Mesenchymal stem cell (in vitro differentiated cells and primary cell): ENCODE data around the gene GHR.

ENCODE experiments used
- DNase-seq: peaks from one replicate; pipeline ENCODE4 v3.0.0-alpha.2; 2013
- H2AFZ ChIP-seq: one replicate; pipeline ENCODE4 v1.6.1; 2013; ENCODE audit warnings: low read depth, mild to moderate bottlenecking, control low read depth, inconsistent platforms, low read length, moderate library complexity
- H2AK5ac ChIP-seq: 2 replicates; pipeline ENCODE4 v1.6.1; 2013; ENCODE audit warnings: low read length, moderate library complexity, mild to moderate bottlenecking, inconsistent platforms; ENCODE audit not compliant: severe bottlenecking
- H2BK120ac ChIP-seq: one replicate; pipeline ENCODE4 v1.6.1; 2013; ENCODE audit warnings: low read depth, mild to moderate bottlenecking, inconsistent platforms, low read length, moderate library complexity
- H2BK12ac ChIP-seq, 2 experiments: one replicate each; pipeline ENCODE4 v1.6.1; 2013; ENCODE audit warnings: inconsistent platforms in 2 of 2, low read length in 2 of 2, mild to moderate bottlenecking in 2 of 2, moderate library complexity in 2 of 2, control low read depth in 1 of 2
- H2BK15ac ChIP-seq: one replicate; pipeline ENCODE4 v1.6.1; 2013; ENCODE audit warnings: mild to moderate bottlenecking, low read depth, inconsistent platforms; ENCODE audit not compliant: poor library complexity, severe bottlenecking
- H2BK5ac ChIP-seq: 2 replicates; pipeline ENCODE4 v1.6.1; 2013; ENCODE audit warnings: low read depth, mild to moderate bottlenecking, low read length, control low read depth, inconsistent platforms; ENCODE audit not compliant: poor library complexity, severe bottlenecking
- H3K14ac ChIP-seq, 2 experiments: one replicate each; pipeline ENCODE4 v1.6.1; 2013; ENCODE audit warnings: inconsistent platforms in 2 of 2, low read length in 2 of 2, control low read depth in 1 of 2, mild to moderate bottlenecking in 1 of 2, moderate library complexity in 1 of 2
- H3K18ac ChIP-seq, 2 experiments: one replicate each; pipeline ENCODE4 v1.6.1; 2013; ENCODE audit warnings: inconsistent platforms in 2 of 2, low read length in 2 of 2, control low read depth in 1 of 2, low read depth in 1 of 2, mild to moderate bottlenecking in 1 of 2
- H3K23ac ChIP-seq, 2 experiments: one replicate each; pipeline ENCODE4 v1.6.1; 2013; ENCODE audit warnings: inconsistent platforms in 2 of 2, low read length in 2 of 2, mild to moderate bottlenecking in 2 of 2, moderate library complexity in 2 of 2, control low read depth in 1 of 2
- H3K27ac ChIP-seq: 2 replicates; pipeline ENCODE4 v1.5.1; 2013; ENCODE audit warnings: mild to moderate bottlenecking, moderate library complexity, low read length, control low read depth, inconsistent platforms; ENCODE audit not compliant: poor library complexity, severe bottlenecking
- H3K27me3 ChIP-seq, 2 experiments: 2 replicates each; pipeline versions ENCODE4 v1.6.1 to v1.7.0; 2013; ENCODE audit warnings: low read length in 2 of 2, mild to moderate bottlenecking in 2 of 2, moderate library complexity in 2 of 2, control low read depth in 1 of 2, inconsistent platforms in 1 of 2; ENCODE audit not compliant: control insufficient read depth in 1 of 2, insufficient read depth in 1 of 2
- H3K36me3 ChIP-seq, 2 experiments: 2 replicates each; pipeline versions ENCODE4 v1.6.1 to v1.7.0; 2013; ENCODE audit warnings: low read length in 2 of 2, control low read depth in 1 of 2, inconsistent platforms in 1 of 2, low read depth in 1 of 2, mild to moderate bottlenecking in 1 of 2; ENCODE audit not compliant: insufficient read depth in 2 of 2, control insufficient read depth in 1 of 2
- H3K4ac ChIP-seq, 2 experiments: one replicate each; pipeline ENCODE4 v1.6.1; 2013; ENCODE audit warnings: inconsistent platforms in 2 of 2, low read length in 2 of 2, mild to moderate bottlenecking in 2 of 2, moderate library complexity in 2 of 2, control low read depth in 1 of 2, low read depth in 1 of 2
- H3K4me1 ChIP-seq: 2 replicates; pipeline ENCODE4 v1.6.1; 2013; ENCODE audit warnings: low read depth, low read length, control low read depth; ENCODE audit not compliant: control insufficient read depth, insufficient read depth
- H3K4me2 ChIP-seq: 2 replicates; pipeline ENCODE4 v1.6.1; 2013; ENCODE audit warnings: low read length, mild to moderate bottlenecking, inconsistent platforms; ENCODE audit not compliant: poor library complexity, severe bottlenecking
- H3K4me3 ChIP-seq, 2 experiments: 2 replicates each; pipeline versions ENCODE4 v1.5.1 to v1.7.0; 2013; ENCODE audit warnings: low read length in 2 of 2, mild to moderate bottlenecking in 2 of 2, control low read depth in 1 of 2, low read depth in 1 of 2; ENCODE audit not compliant: insufficient read depth in 1 of 2
- H3K79me1 ChIP-seq: replicated peaks from 2 replicates; pipeline ENCODE4 v1.6.1; 2013; ENCODE audit warnings: mild to moderate bottlenecking, control low read depth, low read length, inconsistent platforms; ENCODE audit not compliant: poor library complexity, severe bottlenecking
- H3K9ac ChIP-seq: 2 replicates; pipeline ENCODE4 v1.7.0; 2013; ENCODE audit warnings: mild to moderate bottlenecking, low read length, moderate library complexity
- H3K9me3 ChIP-seq: 2 replicates; pipeline ENCODE4 v1.7.0; 2013; ENCODE audit warnings: mild to moderate bottlenecking, low read length; ENCODE audit not compliant: control insufficient read depth
- H4K8ac ChIP-seq: one replicate; pipeline ENCODE4 v1.6.1; 2013; ENCODE audit warnings: inconsistent platforms, mild to moderate bottlenecking, low read length, moderate library complexity
- H4K91ac ChIP-seq: one replicate; pipeline ENCODE4 v1.6.1; 2013; ENCODE audit warnings: mild to moderate bottlenecking, low read length, inconsistent platforms
- WGBS: methylation state at CpG from one replicate; pipeline ENCODE4 v1.1.7; 2013; ENCODE audit warnings: mixed read lengths; 5-methylcytosine and 5-hydroxymethylcytosine counted together

The GHR gene

DNA sequence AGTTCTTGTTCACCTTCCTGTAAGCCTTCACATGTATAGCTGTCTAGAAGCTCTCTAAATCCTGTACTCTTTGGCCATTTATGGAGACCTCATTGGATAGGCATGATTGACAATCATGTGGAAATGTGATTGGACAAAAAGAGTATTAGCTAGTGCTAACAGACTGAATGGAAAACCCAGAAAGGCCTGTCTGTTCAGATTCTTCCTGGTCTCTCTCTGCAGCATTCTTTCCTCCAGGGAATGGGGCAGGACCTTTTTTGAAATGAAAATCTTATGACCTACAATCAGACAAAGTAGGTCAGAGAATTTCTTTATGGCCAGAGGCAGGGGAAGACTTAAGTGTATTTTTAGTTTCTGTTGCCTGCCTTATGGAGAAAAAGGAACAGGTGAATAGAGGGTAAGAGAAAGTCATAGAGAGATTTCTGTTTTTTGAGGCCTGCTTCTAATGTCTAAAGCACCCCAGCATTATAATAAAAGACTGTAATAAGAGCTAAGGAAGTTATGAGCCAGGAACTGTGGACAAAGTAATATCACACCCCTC is 181.0 kb downstream of the GHR start:
- H3K36me3 ChIP-seq, result no peaks in the 10 kb centered on the region
- H3K79me1 ChIP-seq, result no peaks in the 10 kb centered on the region
- H3K4me2 ChIP-seq, result no peak overlapping the region
- no peak overlapping the region for H2BK5ac ChIP-seq
- H3K14ac ChIP-seq, result no peak overlapping the region
- H3K27me3 ChIP-seq, result peaks cover 0 to 10% of the 10 kb centered on the region in 2 experiments
- H3K9me3 ChIP-seq, result no peaks in the 10 kb centered on the region
- H2AFZ ChIP-seq, result no peak overlapping the region
- no peak overlapping the region for H3K4ac ChIP-seq
- no peak overlapping the region for H2BK15ac ChIP-seq
- H3K23ac ChIP-seq, result no peak overlapping the region
- no peak overlapping the region for H2BK12ac ChIP-seq
- H3K4me1 ChIP-seq, result no peaks in the 10 kb centered on the region
- no peak overlapping the region for H3K27ac ChIP-seq
- H3K4me3 ChIP-seq, result no peak overlapping the region
- H3K9ac ChIP-seq, result no peak overlapping the region
- DNase-seq, result no peak
- no peak overlapping the region for H3K18ac ChIP-seq
- no peak overlapping the region for H4K91ac ChIP-seq
- H2AK5ac ChIP-seq, result no peak overlapping the region
- no peak overlapping the region for H4K8ac ChIP-seq
- H2BK120ac ChIP-seq, result no peak overlapping the region

DNA sequence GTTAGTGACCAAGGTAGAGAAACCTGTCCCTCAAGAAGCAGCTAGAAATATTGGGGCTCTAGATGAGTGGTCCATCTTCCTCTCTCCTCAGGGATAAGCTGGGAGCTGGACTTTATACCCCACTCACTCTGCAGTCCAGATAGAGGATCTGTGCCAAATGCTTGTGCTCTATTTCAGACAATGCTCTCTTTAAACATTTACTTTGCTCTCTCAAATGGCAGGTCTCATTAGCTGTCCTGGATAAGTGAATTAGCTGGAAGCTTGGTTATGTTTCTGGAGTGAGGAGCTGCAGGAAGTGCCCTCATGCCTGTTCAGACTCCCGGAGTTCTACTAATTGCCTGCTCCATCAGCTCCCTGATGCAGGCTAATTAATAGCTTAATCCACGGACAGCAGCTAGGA is 182.3 kb downstream of the GHR start:
- Histone ChIP-seq H4K91ac (no peak overlapping the region), H4K8ac (no peak overlapping the region), H3K9me3 (no peaks in the 10 kb centered on the region), H3K18ac (no peak overlapping the region), H3K27ac (no peak overlapping the region), H3K79me1 (no peaks in the 10 kb centered on the region), H2BK5ac (no peak overlapping the region), H2BK120ac (no peak overlapping the region), H3K23ac (no peak overlapping the region), H2BK12ac (no peak overlapping the region), H2AFZ (no peak overlapping the region), H3K14ac (no peak overlapping the region), H3K9ac (no peak overlapping the region), H3K4ac (no peak overlapping the region), H3K4me2 (no peak overlapping the region), H3K27me3 (peaks cover 0 to 22% of the 10 kb centered on the region in 2 experiments), H3K4me1 (no peaks in the 10 kb centered on the region), H3K4me3 (no peak overlapping the region), H2AK5ac (no peak overlapping the region), H2BK15ac (no peak overlapping the region), H3K36me3 (no peaks in the 10 kb centered on the region)
- DNase-seq, result no peak
- 39% methylated on average over 1 of the region's 2 CpGs for WGBS

DNA sequence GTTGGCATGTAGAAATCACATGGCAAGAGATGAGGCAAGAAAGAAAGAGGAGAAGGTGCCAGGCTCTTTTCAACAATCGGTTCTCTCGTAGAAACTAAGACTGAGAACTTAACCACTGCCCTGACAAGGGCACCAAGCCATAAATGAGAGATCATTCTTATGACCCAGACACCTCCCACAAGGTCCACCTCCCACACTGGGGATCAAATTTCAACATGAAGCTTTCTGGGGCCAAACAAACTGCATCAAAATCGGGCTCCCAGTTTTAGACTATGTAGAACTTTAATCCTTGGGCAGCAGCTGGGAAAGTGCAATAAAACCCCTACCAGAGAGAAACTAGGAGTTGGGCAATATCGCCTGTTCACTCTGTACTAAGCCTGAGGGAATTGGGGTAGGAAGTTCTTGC is 183.2 kb downstream of the GHR start:
- Histone ChIP-seq H3K79me1 (no peaks in the 10 kb centered on the region), H3K14ac (no peak overlapping the region), H3K9me3 (no peaks in the 10 kb centered on the region), H3K4me3 (no peak overlapping the region), H2BK5ac (no peak overlapping the region), H4K91ac (no peak overlapping the region), H2AK5ac (no peak overlapping the region), H3K27ac (no peak overlapping the region), H3K18ac (no peak overlapping the region), H3K4me1 (no peaks in the 10 kb centered on the region), H4K8ac (no peak overlapping the region), H3K4me2 (no peak overlapping the region), H2BK12ac (no peak overlapping the region), H3K4ac (no peak overlapping the region), H2BK120ac (no peak overlapping the region), H3K9ac (no peak overlapping the region), H3K23ac (no peak overlapping the region), H2BK15ac (no peak overlapping the region), H2AFZ (no peak overlapping the region), H3K36me3 (no peaks in the 10 kb centered on the region), H3K27me3 (peaks cover 0 to 32% of the 10 kb centered on the region in 2 experiments)
- WGBS, result 93% methylated on average over 4 of the region's 4 CpGs
- DNase-seq, result no peak

GRCh38 chr5:42611437-42611836 is 188.2 kb downstream of the GHR start:
- WGBS, result 87% methylated on average over 1 of the region's 1 CpG
- no peak overlapping the region for H2BK15ac ChIP-seq
- H3K79me1 ChIP-seq, result no peaks in the 10 kb centered on the region

More at GRCh38 chr5:42611437-42611836, 188.2 kb downstream of the GHR start:
- Histone ChIP-seq H3K27ac (no peak overlapping the region), H2AFZ (no peak overlapping the region), H3K27me3 (peaks cover 0 to 33% of the 10 kb centered on the region in 2 experiments), H4K91ac (no peak overlapping the region), H2BK120ac (no peak overlapping the region), H2AK5ac (no peak overlapping the region), H3K18ac (no peak overlapping the region), H3K4me3 (no peak overlapping the region), H3K14ac (no peak overlapping the region), H3K4ac (no peak overlapping the region), H2BK12ac (no peak overlapping the region), H3K23ac (no peak overlapping the region), H3K9ac (no peak overlapping the region), H2BK5ac (no peak overlapping the region), H3K9me3 (no peaks in the 10 kb centered on the region), H3K4me1 (no peaks in the 10 kb centered on the region), H4K8ac (no peak overlapping the region), H3K4me2 (no peak overlapping the region), H3K36me3 (no peaks in the 10 kb centered on the region)
- no peak for DNase-seq
